IMR-90 (cell line): ENCODE data around the gene WDR27.

Experiments used
- ELK1 ChIP-seq: fragments of 150-350 bp; IDR thresholded peaks from 2 replicates; pipeline ENCODE4 v1.6.1; 2016; ENCODE audit warnings: low read depth, mild to moderate bottlenecking, low read length, moderate library complexity, borderline replicate concordance
- MAFK ChIP-seq: IDR thresholded peaks from 2 replicates; pipeline ENCODE4 v1.6.1; 2012; ENCODE audit warnings: low read depth, low read length, improper control_type of control experiment

- no peak for TF ChIP-seq MAFK
- TF ChIP-seq ELK1: no peak
Measured at GRCh38 chr6:169656546-169657283, 45.1 kb downstream of the WDR27 start.
